Embryonic facial prominence (tissue), 1 donor: ENCODE measurements around the gene SYT9.
"Not testable (repeated sequence)": the region's sequence is repeated elsewhere in the genome, so short reads cannot be mapped to it uniquely, and the experiment has no call there.

Experiments
- DNase-seq: peaks from one replicate; pipeline ENCODE4 v3.0.0-alpha.2; 2016; ENCODE audit errors: extremely low spot score

Gene SYT9

DNA sequence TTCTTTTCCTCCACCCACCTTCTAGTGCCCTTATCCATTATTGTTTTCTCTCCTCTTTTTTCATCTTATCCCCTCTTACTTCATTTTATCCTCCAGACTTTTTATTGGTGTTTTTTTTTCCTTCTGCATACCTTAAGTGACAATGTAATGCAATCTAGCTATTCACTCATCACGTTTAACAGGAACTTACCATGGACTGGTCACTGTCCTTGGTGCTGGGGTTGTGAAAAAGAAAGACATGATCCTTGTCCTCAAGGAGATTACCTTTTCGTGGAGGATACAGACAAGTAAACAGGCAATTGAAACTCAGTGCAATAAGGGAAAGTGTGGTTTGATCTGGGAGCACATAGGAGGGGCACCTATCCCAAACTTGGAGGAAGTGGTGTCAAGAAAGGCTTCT is 20.7 kb downstream of the SYT9 start:
- DNase-seq, result no peak

DNA sequence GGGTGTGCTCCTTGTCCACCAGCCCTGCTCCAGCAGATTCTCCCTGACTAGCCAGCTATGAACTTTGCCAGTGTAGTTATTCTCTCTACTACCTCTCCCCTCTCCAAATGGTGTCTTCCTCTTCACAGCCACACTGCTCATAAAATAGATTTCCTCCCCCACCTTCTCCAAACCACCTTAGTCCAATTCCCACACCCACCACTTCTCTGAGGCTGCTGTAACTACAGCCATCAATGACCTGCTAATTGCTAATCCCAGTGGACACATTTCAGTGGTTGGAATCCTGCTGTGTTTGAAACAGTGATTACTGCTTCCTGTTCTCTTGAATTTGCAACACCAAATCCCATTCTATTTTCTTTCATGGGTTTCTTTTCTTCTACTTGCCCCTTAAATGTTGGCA is 23.4 kb downstream of the SYT9 start:
- DNase-seq, result no peak

DNA sequence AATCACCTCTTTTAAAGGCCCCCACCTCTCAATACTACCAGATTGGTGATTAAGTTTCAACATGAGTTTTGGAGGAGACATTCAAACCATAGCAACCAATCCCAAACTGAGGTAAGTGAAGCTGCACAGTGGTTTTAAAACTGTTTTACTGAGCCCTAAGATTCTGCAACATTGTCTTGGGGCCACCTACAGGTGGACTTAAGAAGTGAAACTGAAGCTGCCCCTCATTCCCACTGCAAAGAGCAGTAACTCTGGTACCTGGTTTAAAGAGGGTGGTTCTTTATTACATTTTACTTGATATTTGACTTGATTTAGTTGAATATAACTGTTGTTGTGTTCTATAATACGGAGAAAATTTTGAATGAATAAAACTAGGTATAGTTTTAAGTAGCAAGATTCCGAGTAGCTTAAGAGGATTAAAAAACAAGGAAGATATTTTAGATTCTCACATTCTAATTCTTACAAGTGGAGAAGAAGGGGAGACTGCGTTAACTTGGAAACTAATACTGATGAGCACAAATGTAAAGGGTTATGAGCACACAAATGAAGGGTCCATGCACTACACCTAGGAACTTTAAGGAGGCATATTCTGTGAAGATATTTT is 26.7 kb downstream of the SYT9 start:
- DNase-seq, result no peak

DNA sequence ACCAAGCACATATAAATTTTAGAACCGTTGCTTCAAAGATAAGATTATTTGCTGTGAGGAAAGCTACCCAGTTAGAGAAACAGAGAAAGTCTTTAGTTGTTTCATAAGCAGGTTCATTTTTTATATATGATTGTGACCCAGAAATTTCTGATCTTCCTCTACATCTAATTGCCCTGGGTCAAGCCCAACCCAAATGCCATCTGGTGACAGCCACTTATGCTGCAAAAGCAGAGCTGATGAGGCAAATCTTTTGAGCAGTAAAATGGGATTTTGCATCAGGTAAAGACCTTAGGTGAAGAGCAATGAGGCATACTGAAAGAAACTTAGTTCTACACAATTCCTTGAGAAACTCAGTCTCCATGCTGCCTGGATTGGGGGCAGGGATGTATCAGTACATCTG is 28.0 kb downstream of the SYT9 start:
- no peak for DNase-seq

DNA sequence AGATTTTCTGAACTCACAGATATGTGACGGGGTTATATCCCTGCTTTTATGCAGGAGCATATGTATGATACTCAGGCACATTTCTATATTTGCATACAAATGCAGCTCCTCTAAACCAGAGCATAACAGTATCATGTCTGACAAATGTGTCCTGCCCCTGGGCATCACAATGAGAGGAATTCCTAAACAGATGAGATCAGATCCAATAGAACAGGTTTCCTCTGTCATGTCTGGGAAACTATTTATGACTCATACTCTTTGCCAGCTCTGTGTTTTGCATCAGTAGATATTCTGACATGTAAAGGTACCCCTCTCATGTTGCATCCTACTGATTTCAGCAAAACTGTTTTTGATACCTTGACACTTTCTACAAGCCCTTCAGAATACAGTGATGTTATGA is 29.4 kb downstream of the SYT9 start:
- peak; percentile 7 for DNase-seq

DNA sequence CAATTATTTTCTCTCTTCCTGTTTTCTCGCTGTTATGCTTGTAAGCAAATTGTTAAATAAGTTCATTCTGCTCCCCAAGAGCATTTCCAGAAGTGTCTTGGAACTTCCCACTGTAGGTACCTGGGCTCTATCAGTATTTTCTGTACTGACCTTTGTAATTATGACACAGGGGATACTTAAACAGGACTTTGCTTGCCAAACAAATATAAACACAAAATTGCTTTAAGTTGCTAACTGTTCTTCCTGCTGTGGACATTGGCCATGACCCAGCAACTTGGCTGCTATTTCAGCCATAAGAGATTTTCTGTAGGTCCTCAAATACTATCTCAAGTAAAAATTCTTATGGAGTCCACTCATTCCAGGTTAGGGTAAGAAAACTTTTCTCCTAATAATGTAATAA is 30.1 kb downstream of the SYT9 start:
- DNase-seq, result no peak

DNA sequence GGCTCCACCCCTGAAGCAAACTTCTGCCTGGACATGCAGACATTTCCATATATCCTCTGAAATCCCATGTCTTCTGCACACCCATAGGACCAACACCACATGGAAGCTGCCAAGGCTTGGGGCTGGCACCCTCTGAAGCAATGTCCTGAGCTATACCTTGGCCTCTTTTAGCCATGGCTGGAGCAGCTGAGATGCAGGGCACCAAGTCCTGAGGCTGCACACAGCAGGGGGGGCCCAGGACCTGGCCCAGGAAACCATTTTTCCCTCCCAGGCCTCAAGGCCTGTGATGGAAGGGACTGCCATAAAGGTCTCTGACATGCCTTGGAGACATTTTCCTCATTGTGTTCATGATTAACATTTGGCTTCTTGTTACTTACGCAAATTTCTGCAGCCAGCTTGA is 34.5 kb downstream of the SYT9 start:
- no peak for DNase-seq

DNA sequence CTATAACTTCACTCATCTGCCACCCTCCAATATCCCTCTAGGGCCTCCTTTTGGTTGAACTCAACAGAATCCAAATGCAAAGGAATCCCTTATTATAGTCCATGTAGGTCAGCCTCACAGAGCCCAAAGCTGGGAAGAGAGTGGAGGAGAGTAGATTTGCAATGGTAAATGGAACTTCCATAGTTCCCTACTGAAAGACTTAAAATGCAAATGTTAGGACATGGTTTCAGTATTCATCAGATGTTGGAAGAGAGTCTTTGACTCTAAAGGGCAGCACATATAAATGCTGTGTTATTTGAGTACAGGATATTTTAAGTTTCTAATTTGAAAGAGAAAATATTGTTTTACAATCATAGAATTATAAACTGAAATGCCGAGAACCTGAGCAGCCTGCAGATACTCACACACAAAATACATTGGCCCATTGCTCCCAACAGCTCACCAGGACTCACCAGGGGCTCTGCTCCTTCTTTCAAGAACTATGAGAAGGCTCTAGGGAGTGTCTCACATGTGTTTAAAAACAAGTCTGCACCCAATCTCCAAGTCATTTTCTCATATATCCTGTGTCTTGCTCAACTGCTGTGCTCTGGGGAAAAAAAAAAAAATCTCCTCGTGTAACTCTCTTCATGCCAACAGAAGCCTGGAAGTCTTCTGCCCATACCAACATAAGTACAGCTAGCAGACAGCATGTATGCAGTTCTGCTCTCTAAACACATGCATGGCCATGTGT is 39.6 kb downstream of the SYT9 start:
- DNase-seq, result no peak

DNA sequence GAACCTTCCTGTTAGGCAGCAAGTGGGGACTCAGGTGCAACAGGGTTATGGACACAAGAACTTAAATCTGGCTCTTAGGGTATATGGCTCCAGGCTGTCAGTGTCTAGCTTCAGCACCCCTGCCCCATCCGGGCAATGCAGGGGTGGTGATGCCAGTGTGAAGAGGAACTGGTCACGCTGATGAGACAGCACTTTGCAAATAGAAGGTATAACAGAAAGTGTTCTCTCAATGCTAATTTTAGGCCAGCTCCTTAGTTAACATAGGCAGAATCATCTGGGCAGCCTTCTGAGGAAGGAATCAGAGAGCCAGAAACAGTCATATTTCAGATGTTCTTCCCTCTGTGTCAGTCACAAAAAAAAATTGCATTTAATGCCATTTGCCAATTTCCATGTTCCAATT is 41.2 kb downstream of the SYT9 start:
- DNase-seq, result no peak

DNA sequence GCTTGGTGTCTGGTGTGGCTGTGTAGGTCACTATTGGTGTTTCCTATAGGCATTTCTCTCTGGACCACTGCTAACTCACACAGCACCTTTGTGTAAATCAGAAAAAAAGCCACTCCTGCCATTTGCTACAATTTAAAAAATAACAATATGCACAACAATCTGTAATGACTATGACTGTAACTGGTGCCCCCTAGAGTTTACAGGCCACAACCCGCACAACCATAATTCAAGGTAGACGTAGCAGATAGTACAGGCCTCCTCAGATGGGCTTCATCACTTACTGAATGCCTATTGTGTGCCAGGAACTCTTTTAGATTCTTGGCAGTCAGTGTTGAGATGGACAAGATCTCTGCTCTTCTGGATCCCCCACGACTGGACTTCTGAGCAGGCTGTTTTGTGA is 47.7 kb downstream of the SYT9 start:
- DNase-seq, result no peak

DNA sequence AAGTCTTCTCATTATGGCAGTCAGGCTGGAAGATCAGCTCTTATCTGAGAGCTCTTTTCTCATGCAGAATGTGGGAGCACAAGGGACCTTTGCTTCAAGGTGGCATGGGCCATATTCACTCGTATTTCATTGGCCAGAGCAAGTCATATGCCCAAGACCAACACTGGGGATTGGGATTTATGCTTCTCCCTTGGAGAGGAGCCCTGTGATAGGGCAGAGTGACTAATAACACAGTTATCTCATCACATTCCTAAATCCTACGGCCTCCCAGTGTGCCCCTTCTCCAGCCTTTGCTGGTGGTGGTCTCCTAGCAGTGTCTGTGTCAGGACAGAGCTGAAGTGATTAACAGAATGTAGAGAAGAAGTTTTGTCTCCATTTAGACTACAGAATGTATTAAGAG is 48.6 kb downstream of the SYT9 start:
- DNase-seq, result no peak

DNA sequence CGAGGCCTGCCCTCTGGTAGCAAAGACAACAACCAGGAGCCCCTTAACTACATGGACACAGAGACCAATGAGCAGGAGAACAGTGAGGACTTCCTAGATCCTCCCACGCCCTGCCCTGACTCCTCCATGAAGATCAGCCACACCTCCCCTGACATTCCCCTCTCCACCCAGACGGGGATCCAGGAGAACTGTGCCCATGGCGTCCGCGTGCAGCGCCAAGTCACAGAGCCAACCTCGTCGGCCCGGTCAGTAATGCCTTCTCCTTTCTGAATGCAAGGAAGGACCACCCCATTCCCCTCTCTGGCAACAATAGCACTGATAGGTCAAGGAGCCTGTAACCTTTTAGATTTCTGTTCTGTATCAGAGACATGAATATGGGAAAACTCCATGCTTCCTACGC is 51.4 kb downstream of the SYT9 start:
- no peak for DNase-seq

DNA sequence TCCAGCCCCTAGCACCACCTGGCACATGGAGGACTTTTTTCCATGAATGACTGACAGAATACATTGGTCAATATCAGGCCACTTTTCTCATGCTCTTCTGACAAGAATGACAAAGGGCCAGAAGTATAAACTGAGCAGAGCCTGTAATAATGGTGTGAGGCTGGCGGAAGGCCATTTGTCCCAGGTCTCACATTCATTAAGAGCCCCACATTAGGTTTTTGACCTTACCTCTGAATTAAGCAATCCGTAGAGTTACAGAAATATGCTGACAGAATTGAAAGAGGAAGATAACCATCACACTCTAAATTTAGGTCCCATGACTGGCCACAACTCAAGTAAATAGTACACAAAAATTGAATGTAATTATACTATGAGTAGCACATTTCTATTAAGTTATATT is 55.2 kb downstream of the SYT9 start:
- DNase-seq, result no peak

DNA sequence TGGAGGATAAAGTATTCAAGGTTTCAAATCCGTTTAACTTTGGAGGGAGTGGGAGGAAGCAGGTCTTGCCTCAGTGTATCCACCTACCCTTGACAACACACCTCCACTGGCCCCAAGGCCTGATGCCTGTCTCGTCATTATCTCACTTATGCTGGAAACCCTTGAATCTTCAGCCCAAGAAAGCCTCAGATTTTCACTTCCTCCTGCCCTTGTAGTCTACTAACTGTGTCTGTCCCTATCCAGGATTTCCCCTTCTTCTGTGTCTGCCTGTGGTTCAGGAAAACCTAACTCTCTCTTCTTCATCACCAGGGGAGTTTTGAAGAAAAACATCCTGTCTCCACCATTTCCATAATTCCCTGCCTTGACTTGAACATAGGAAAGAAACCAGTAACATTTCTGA is 56.1 kb downstream of the SYT9 start:
- DNase-seq, result no peak

DNA sequence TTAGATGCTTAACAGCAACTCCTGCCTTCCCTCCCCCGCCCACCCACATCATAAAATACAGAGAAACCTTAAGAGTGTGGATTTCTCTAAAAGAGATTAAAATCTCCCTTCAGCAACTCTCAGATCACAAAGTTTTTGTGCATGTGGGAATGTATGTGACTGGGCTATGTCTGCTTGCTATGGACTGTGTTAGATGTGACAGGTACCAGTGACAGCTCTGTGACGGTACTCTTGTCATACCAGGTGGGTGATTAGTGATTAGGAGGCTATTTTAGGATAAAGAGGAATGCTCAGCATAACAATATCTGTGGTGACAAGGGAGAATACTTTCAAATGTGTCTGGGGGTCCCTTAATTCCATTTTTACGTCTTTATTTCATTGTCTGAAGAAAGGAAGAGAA is 60.2 kb downstream of the SYT9 start:
- no peak for DNase-seq

DNA sequence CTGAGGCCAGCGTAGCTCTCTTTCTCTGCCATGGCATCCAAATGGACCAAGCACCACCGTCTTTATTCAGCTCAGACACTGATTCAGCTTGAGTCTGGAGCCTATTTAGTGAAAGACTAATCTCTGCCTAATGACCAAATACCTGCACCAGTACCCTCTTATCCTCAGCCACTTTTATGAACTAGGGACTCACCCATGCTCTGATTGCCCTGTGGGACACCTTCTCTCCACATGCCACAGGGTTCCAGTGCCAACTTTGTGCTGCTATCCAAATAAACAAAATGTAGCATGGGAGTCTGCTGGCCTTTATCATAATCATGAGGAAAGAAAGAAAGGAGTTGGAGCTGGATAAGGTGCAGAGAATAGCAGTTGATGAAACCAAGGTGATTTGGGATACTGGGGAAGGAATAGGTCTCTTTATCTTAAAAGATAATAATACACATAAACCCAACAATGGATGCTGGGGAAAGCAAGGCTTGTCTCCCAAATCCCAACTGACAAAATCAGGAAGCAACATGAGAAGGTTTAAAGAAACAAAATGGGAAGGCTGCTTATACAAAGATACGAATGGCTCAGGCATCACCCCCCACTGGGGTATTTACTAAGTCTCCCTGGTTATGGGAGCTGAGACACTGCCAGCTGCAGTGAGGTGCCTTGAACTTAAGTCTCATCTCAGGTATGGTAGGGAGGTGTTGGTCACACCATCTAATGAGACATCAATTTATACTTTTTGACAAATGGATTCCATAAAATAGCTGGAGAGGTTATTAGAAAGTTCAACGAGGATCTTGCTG is 63.3 kb downstream of the SYT9 start:
- DNase-seq, result no peak

DNA sequence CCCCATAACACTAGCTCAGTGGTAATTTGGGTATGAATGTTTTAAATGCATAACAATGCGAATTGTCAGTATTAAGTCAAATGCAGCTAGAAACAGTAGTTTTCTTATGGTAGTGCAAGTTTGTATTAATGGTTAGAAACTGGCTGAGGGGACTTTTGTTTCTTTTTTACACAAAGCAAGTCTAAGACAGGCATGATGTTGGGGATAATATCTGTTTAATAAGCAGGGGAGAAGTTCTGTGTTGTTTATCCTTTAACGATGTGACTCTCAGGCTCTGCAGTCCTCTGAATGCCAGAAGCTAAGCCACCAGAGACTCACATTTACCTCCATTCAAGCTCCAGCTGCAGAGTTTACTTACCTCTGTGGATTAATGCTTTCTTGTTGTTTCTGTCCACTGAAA is 67.8 kb downstream of the SYT9 start:
- DNase-seq, result no peak

DNA sequence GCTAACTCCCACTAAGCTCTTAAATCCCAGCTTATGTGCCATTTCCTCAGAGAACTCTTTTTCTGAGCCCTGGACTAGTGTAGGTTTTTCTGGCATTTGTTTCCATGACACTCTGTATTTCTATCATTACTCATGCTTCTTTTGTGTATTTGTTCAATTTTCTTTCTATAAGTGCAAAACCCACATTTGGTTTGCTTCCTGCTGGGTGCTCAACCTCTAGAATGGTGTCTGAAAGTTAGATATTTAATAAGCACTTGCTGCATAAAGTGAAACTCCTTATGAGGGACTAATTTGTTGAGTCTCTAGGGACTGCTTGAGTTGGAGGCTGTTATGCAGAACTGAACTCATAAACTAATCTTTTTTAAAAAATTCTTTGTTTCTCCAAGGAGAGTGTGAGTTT is 68.6 kb downstream of the SYT9 start:
- DNase-seq, result no peak

DNA sequence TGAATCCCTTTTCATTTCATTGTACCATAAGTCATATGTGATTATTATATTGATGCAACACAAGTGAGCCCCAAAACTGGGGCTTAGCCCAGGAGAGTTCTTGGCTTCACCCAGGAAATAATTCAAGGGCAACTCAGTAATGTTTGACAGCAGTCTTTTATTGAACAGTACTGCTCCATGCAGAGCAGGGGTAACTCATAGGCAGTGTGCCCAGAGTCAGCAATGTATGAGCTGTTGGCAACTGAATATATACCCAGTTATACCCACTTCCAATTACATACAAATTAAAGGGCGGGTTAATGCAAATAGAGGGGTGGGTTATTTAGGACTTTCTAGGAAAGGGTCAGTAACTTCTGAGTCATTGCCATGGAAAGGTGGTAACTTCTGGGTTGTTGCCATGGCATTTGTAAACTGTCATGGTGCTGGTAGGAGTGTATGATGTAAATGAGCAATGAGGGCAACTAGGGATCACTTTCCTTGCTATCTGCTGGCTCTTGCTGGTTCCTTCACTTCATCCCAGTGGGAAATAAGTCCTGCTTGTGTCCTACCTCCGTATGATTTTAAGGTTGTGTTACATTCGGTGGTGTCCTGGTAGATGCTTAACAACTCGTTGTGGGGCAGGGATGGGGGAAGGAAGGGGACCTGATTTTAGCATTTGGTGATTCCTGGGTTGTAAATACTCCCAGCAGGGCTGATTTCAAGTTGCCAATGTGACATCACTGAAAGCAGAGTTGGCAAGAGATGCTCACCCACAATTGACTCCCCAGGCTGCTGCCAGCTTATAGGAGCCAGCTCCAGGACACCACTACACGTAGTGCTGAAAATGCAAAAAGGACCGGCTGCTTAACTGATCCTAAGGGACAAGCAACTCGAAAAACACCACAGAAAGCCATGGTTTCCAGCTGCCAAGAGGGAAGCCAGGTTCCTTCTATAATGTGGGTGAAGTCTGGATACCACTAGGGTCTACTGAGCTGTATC is 70.1 kb downstream of the SYT9 start:
- no peak for DNase-seq

DNA sequence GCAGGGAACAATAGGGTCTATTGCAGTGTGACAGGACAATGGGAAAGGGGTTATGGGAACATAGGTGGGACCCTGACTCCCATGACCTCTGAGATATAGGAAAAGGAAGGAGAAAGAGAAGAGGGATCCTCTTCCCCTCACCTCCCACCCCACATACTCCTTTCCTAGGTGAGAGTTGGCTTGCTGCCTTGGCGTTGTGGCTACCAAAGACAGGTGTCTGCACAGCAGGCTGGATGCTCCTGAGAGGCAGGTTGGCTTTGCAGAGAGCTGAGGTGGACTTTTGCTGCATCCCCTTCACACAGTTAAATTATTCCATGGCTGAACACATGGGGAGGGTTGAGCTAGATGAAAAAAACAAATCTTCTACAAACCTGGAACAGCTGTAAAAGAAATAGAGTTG is 80.7 kb downstream of the SYT9 start:
- no peak for DNase-seq

DNA sequence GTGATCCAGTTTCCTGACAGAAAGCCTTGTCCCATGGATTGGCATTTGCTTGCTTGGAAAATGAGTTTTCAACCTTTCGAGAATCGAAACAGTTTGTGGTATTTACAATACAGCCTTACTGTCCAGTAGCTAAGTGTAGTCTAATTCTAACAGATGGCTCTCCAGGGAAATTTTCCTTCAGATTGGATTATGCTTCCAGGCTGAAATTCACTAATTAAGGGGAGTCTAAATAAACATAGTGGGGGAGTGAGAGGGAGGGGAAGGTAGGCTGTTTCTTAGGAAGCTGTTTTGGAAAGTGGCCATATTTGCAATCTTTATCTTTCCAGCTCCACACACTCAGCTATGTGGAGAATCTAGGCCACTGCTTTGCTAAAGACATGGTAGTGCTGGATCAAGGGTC is 81.3 kb downstream of the SYT9 start:
- no peak for DNase-seq

DNA sequence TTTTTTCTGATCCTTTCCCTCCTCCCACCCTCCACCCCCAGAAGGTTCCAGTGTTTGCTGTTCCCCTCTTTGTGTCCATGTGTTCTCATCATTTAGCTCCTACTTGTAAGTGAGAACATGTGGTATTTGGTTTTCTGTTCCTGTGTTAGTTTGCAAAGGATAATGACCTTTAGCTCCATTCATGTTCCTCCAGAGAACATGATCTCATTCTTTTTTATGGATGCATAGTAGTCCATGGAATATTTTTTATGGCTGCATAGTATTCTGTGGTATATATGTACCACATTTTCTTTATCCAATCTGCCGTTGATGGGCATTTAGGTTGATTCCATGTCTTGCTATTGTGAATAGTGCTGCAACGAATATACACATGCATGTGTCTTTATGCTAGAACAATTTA is 83.7 kb downstream of the SYT9 start:
- not testable (repeated sequence) for DNase-seq
